HG03571 (cell line): ENCODE results near the gene IP6K1.
"Not testable (repeated sequence)": the region's sequence is repeated elsewhere in the genome, so short reads cannot be mapped to it uniquely, and the experiment has no call there.

Experiments used
- ATAC-seq: cut with Tn5 transposase; IDR thresholded peaks from one replicate; pipeline ENCODE4 v1.9.1; 2021; ENCODE audit not compliant: unreplicated experiment

Gene IP6K1

GRCh38 chr3:49769286-49769915 lies 16.9 kb downstream of the IP6K1 start:
- ATAC-seq = no peak

GRCh38 chr3:49763981-49764380 lies 22.4 kb downstream of the IP6K1 start:
- no peak for ATAC-seq

- no peak for ATAC-seq
Measured at GRCh38 chr3:49761661-49762060, 24.7 kb downstream of the IP6K1 start.

GRCh38 chr3:49759226-49759625 lies 27.1 kb downstream of the IP6K1 start:
- no peak for ATAC-seq

- no peak for ATAC-seq
Measured at GRCh38 chr3:49757197-49757596, 29.1 kb downstream of the IP6K1 start.

- no peak for ATAC-seq
Measured at GRCh38 chr3:49756036-49756435, 30.3 kb downstream of the IP6K1 start.

- no peak for ATAC-seq
Measured at GRCh38 chr3:49754536-49754935, 31.8 kb downstream of the IP6K1 start.

- ATAC-seq = no peak
Measured at GRCh38 chr3:49751501-49751900, 34.8 kb downstream of the IP6K1 start.

- no peak for ATAC-seq
Measured at GRCh38 chr3:49750056-49750455, 36.3 kb downstream of the IP6K1 start.

GRCh38 chr3:49748874-49749273 lies 37.5 kb downstream of the IP6K1 start:
- ATAC-seq = not testable (repeated sequence)

GRCh38 chr3:49747792-49748480 lies 38.4 kb downstream of the IP6K1 start:
- ATAC-seq = no peak

- no peak for ATAC-seq
Measured at GRCh38 chr3:49745986-49746385, 40.4 kb downstream of the IP6K1 start.

- no peak for ATAC-seq
Measured at GRCh38 chr3:49740427-49740826, 45.9 kb downstream of the IP6K1 start.

- no peak for ATAC-seq
Measured at GRCh38 chr3:49738067-49738713, 48.2 kb downstream of the IP6K1 start.

GRCh38 chr3:49734752-49735151 lies 51.6 kb downstream of the IP6K1 start:
- ATAC-seq = no peak

- no peak for ATAC-seq
Measured at GRCh38 chr3:49733551-49733950, 52.8 kb downstream of the IP6K1 start.

- ATAC-seq = no peak
Measured at GRCh38 chr3:49732597-49732996, 53.7 kb downstream of the IP6K1 start.

GRCh38 chr3:49729966-49730609 lies 56.3 kb downstream of the IP6K1 start:
- ATAC-seq = no peak

- no peak for ATAC-seq
Measured at GRCh38 chr3:49727924-49728361, 58.4 kb downstream of the IP6K1 start.

GRCh38 chr3:49727154-49727923 lies 59.0 kb downstream of the IP6K1 start:
- ATAC-seq = no peak
